IMR-90 (cell line): ENCODE measurements around the gene ATP1A4. TPM values are rescaled to one million over a fixed set of nuclear protein-coding genes. Genes with fewer than 3 reads are reported as not detected.

Experiments used
- ATAC-seq: fragments of 200-7000 bp; cut with Tn5 transposase; 2 replicates; pipeline ENCODE4 v1.9.1; 2020; ENCODE audit warnings: low read depth, mild to moderate bottlenecking, moderate library complexity
- BruUV-seq: library from RNA; stranded (reverse); fragments of 400-500 nt; replicated peaks from 2 replicates; lab custom pipeline; 2021; lab: Mats Ljungman, UMichigan
- CTCF ChIA-PET: fragments of 300-600 bp; formaldehyde crosslinking; extraction: SDS; loops from one replicate; lab custom pipeline; 2021; ENCODE audit warnings: antibody characterized with exemption; lab: Yijun Ruan, JAX
- POLR2A ChIA-PET: fragments of 300-600 bp; sonication (Branson Sonifier 250); formaldehyde crosslinking; loops from one replicate; lab custom pipeline; 2022; ENCODE audit warnings: antibody characterized with exemption; ENCODE audit not compliant: unreplicated experiment; lab: Charles Lee
- DNase-seq: peaks from one replicate; pipeline ENCODE4 v3.0.0; 2013
- H2AFZ ChIP-seq: replicated peaks from 2 replicates; pipeline ENCODE3; 2013; ENCODE audit warnings: low read length, mild to moderate bottlenecking; ENCODE audit not compliant: poor library complexity
- H2AK5ac ChIP-seq: 2 replicates; pipeline ENCODE4 v1.6.1; 2013; ENCODE audit warnings: low read depth, low read length, inconsistent platforms
- H2AK9ac ChIP-seq: replicated peaks from 2 replicates; pipeline ENCODE3; 2013; ENCODE audit warnings: mild to moderate bottlenecking, low read depth, low read length, moderate library complexity; ENCODE audit not compliant: poor library complexity
- H2BK120ac ChIP-seq: 2 replicates; pipeline ENCODE4 v1.6.1; 2013; ENCODE audit warnings: low read depth, low read length, inconsistent platforms
- H2BK15ac ChIP-seq: 3 replicates; pipeline ENCODE4 v1.6.1; 2013; ENCODE audit warnings: low read depth, low read length, inconsistent platforms
- H2BK20ac ChIP-seq: 2 replicates; pipeline ENCODE4 v1.6.1; 2013; ENCODE audit warnings: low read depth, mild to moderate bottlenecking, inconsistent platforms, low read length, moderate library complexity
- H2BK5ac ChIP-seq: 2 replicates; pipeline ENCODE4 v1.6.1; 2013; ENCODE audit warnings: mild to moderate bottlenecking, low read depth, low read length, inconsistent platforms; ENCODE audit not compliant: poor library complexity, severe bottlenecking
- H3K14ac ChIP-seq: replicated peaks from 2 replicates; pipeline ENCODE4 v1.6.1; 2013; ENCODE audit warnings: low read depth, low read length, inconsistent platforms
- H3K18ac ChIP-seq: 2 replicates; pipeline ENCODE4 v1.6.1; 2013; ENCODE audit warnings: low read depth, low read length, control low read depth
- H3K23ac ChIP-seq: 2 replicates; pipeline ENCODE4 v1.6.1; 2013; ENCODE audit warnings: low read depth, low read length, inconsistent platforms
- H3K27ac ChIP-seq: 2 replicates; pipeline ENCODE4 v1.5.1; 2013; ENCODE audit warnings: mild to moderate bottlenecking, control low read depth, low read length; ENCODE audit not compliant: insufficient read depth
- H3K27me3 ChIP-seq: 2 replicates; pipeline ENCODE4 v1.6.1; 2013; ENCODE audit warnings: low read length; ENCODE audit not compliant: control insufficient read depth, insufficient read depth
- H3K36me3 ChIP-seq: 2 replicates; pipeline ENCODE4 v1.6.1; 2013; ENCODE audit warnings: low read length, mixed read lengths; ENCODE audit not compliant: control insufficient read depth, insufficient read depth
- H3K4ac ChIP-seq: 2 replicates; pipeline ENCODE4 v1.6.1; 2013; ENCODE audit warnings: low read depth, low read length, inconsistent platforms
- H3K4me1 ChIP-seq: 2 replicates; pipeline ENCODE4 v1.6.1; 2013; ENCODE audit warnings: low read length, mixed read lengths; ENCODE audit not compliant: control insufficient read depth, insufficient read depth
- H3K4me2 ChIP-seq: 2 replicates; pipeline ENCODE4 v1.6.1; 2013; ENCODE audit warnings: low read depth, mild to moderate bottlenecking, control low read depth, low read length, moderate library complexity
- H3K4me3 ChIP-seq: 2 replicates; pipeline ENCODE4 v1.5.1; 2013; ENCODE audit warnings: low read depth, mild to moderate bottlenecking, control low read depth, low read length, moderate library complexity; ENCODE audit not compliant: insufficient read depth
- H3K56ac ChIP-seq: 2 replicates; pipeline ENCODE4 v1.6.1; 2013; ENCODE audit warnings: low read length, inconsistent platforms; ENCODE audit not compliant: insufficient read depth; ENCODE audit errors: extremely low read depth
- H3K79me1 ChIP-seq, 2 experiments: 2 replicates each; pipeline ENCODE4 v1.6.1; 2013; ENCODE audit warnings: low read length in 2 of 2, inconsistent platforms in 1 of 2, low read depth in 1 of 2
- H3K9ac ChIP-seq: 2 replicates; pipeline ENCODE4 v1.6.1; 2013; ENCODE audit warnings: low read depth, low read length, control low read depth
- H3K9me1 ChIP-seq: 2 replicates; pipeline ENCODE4 v1.6.1; 2013; ENCODE audit warnings: low read length, inconsistent platforms; ENCODE audit not compliant: insufficient read depth
- H3K9me3 ChIP-seq: 2 replicates; pipeline ENCODE4 v1.6.1; 2013; ENCODE audit warnings: low read length; ENCODE audit not compliant: control insufficient read depth, insufficient read depth
- H4K20me1 ChIP-seq: 2 replicates; pipeline ENCODE4 v1.6.1; 2013; ENCODE audit warnings: low read length, inconsistent platforms; ENCODE audit not compliant: insufficient read depth
- H4K5ac ChIP-seq: 2 replicates; pipeline ENCODE4 v1.6.1; 2013; ENCODE audit warnings: mild to moderate bottlenecking, low read depth, low read length, control low read depth
- H4K8ac ChIP-seq, 2 experiments: 2 replicates each; pipeline ENCODE4 v1.6.1; 2013; ENCODE audit warnings: low read depth in 2 of 2, low read length in 2 of 2, control low read depth in 1 of 2, inconsistent platforms in 1 of 2
- H4K91ac ChIP-seq: 2 replicates; pipeline ENCODE4 v1.6.1; 2013; ENCODE audit warnings: low read depth, low read length, inconsistent platforms; ENCODE audit not compliant: insufficient read depth
- FOS ChIP-seq: fragments of 150-350 bp; IDR thresholded peaks from 2 replicates; pipeline ENCODE4 v1.6.1; 2016; ENCODE audit warnings: low read depth, low read length
- WGBS, 2 experiments: methylation state at CpG; one replicate each; pipeline versions ENCODE4 v1.1.5 to v1.1.7; 2013; ENCODE audit warnings: missing lambda C conversion rate in 2 of 2; ENCODE audit not compliant: insufficient read length in 1 of 2; ENCODE audit errors: extremely low coverage in 2 of 2; 5-methylcytosine and 5-hydroxymethylcytosine counted together
- dilution Hi-C: fragments of 300-500 bp; cut with HindIII; formaldehyde crosslinking; loops from one replicate; pipeline ENCODE4 v1.14.3; 2018; ENCODE audit warnings: low sequenced_read_pairs; ENCODE audit not compliant: unreplicated experiment
- in situ Hi-C: fragments of 300-500 bp; cut with MboI; formaldehyde crosslinking; loops from 3 replicates; pipeline ENCODE4 v1.14.3; 2019; ENCODE audit warnings: low sequenced_read_pairs, inconsistent platforms, mixed read lengths
- intact Hi-C: fragments of 100-400 bp; cut with micrococcal nuclease; formaldehyde crosslinking; loops from 2 replicates; pipeline ENCODE4 v1.10.0; 2022
- polyA plus RNA-seq, 3 experiments: library from polyadenylated mRNA; depleted of rRNA; stranded (reverse); fragments of >200 nt; gene quantifications; 2 replicates each; pipeline ENCODE4 v1.2.3, GENCODE V29; 2012; ENCODE audit warnings: low replicate concordance in 1 of 3
- total RNA-seq: library from RNA; depleted of rRNA; stranded (reverse); fragments of >200 nt; gene quantifications from 2 replicates; pipeline ENCODE4 v1.2.3, GENCODE V29; 2012
- TF ChIP-seq, protein P1 (sequence below): fragments of 150-350 bp; IDR thresholded peaks from 2 replicates; pipeline ENCODE4 v1.6.1; 2017; ENCODE audit warnings: mild to moderate bottlenecking, antibody characterized with exemption, low read length, low read depth

Gene ATP1A4
- total and polyA plus RNA-seq, 2 of the 4 experiments (the other 2 are of a cell fraction), result not detected

DNA sequence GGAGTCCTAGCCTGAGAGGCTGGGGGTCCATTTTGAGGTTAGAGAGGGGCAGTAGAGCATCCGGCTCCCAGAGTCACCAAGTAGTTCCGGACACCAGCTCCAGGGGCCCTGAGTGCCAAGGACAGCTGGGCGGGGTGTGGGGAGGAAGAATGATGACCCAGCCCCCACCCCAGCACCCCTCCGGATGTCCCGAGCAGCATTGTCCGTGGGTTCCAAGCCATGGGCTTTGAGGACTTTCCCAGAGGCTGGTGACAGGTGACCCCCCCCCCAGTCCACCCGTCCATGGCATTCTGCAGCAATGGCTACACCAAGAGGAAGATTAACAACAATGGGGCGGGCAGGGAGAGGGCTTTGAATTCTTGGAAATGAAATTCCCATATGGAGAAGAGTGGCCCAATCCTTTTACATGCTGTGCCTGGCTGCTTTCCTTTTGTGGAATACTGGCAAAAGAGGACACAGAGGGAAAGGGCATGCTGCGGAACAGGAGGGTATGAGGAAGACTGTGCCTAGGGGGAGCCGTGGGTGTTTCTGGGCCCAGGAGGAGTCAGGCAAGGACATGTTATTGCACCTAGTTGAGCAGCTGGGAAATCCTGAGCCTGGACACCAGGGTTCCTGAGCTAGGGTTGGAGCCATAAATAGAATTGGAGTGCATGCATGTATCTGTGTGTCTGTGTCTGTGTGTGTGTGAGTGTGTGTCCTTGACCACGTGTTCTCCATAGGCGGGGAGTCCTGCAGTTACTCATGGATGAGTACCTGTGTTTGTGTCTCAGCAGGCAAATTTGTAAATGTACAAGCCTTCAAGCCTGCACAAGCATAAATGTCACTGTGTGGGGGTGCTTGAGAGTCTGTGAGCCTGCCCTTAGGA, 34.9 kb upstream of the ATP1A4 start:
- H3K9ac ChIP-seq, result no peak overlapping the region
- peaks cover 46% of the 10 kb centered on the region for H3K27me3 ChIP-seq
- H3K23ac ChIP-seq, result no peak overlapping the region
- H3K9me3 ChIP-seq, result no peaks in the 10 kb centered on the region
- peak; percentile 44 for DNase-seq
- peak overlapping the region; percentile 38; the same call in 1 of the 2 replicates for H4K91ac ChIP-seq
- H4K5ac ChIP-seq, result no peak overlapping the region; the same call in 1 of the 2 replicates
- ATAC-seq, result no peak
- in situ Hi-C loops, result no loop called here
- H3K18ac ChIP-seq, result no peak overlapping the region; the same call in 1 of the 2 replicates
- intact Hi-C loops, result no loop called here
- dilution Hi-C loops, result no loop called here
- no peak overlapping the region for H2BK120ac ChIP-seq
- H2AFZ ChIP-seq, result no peak overlapping the region
- H3K56ac ChIP-seq, result no peak overlapping the region
- no peak overlapping the region for H2BK15ac ChIP-seq
- no peak overlapping the region for H2BK5ac ChIP-seq
- H2AK9ac ChIP-seq, result no peak overlapping the region
- H3K79me1 ChIP-seq, result no peaks in the 10 kb centered on the region
- no peaks in the 10 kb centered on the region for H4K20me1 ChIP-seq
- H3K4me1 ChIP-seq, result peaks cover 15% of the 10 kb centered on the region; the same call in 1 of the 2 replicates
- no TSS peak for BruUV-seq
- no peak overlapping the region for H3K27ac ChIP-seq
- H2AK5ac ChIP-seq, result no peak overlapping the region
- POLR2A ChIA-PET, result no interaction called here
- H3K14ac ChIP-seq, result no peak overlapping the region
- H3K4me2 ChIP-seq, result no peak overlapping the region; the same call in 1 of the 2 replicates
- WGBS, 2 experiments, result 83% methylated on average over 1 of the region's 12 CpGs; no CpG with 5 or more reads in 1 of the 2 experiments
- H3K4me3 ChIP-seq, result no peak overlapping the region
- H3K9me1 ChIP-seq, result no peaks in the 10 kb centered on the region; the same call in 1 of the 2 replicates
- CTCF ChIA-PET, result interaction anchor here (0.8 kb wide), 1 partner anchor 15 kb away, joined by 3 read pairs; no protein-coding TSS in a partner anchor
- no peak overlapping the region for H4K8ac ChIP-seq
- TF ChIP-seq, protein P1, sequence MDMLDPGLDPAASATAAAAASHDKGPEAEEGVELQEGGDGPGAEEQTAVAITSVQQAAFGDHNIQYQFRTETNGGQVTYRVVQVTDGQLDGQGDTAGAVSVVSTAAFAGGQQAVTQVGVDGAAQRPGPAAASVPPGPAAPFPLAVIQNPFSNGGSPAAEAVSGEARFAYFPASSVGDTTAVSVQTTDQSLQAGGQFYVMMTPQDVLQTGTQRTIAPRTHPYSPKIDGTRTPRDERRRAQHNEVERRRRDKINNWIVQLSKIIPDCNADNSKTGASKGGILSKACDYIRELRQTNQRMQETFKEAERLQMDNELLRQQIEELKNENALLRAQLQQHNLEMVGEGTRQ, result peak; percentile 51; the same call in 1 of the 2 replicates
- TF ChIP-seq FOS, result no peak
- no peak overlapping the region for H3K4ac ChIP-seq
- H2BK20ac ChIP-seq, result no peak overlapping the region
- H3K36me3 ChIP-seq, result no peaks in the 10 kb centered on the region
